ENCODE results near the gene KCNMA1.

GRCh38 chr10:76950354-76950753 lies 687.3 kb downstream of the KCNMA1 start:
- TF ChIP-seq EP300 (IDR thresholded peaks at IDR 0.05) (no peak), POLR2AphosphoS5 (IDR thresholded peaks at IDR 0.05) (no peak), CTCF (IDR thresholded peaks at IDR 0.05) (no peak), POLR2A (IDR thresholded peaks at IDR 0.05) (no peak)
